ENCODE data around the gene UTP3.
A peak's percentile ranks its signal among the peaks of the same experiment; 100 is the strongest.

DNA sequence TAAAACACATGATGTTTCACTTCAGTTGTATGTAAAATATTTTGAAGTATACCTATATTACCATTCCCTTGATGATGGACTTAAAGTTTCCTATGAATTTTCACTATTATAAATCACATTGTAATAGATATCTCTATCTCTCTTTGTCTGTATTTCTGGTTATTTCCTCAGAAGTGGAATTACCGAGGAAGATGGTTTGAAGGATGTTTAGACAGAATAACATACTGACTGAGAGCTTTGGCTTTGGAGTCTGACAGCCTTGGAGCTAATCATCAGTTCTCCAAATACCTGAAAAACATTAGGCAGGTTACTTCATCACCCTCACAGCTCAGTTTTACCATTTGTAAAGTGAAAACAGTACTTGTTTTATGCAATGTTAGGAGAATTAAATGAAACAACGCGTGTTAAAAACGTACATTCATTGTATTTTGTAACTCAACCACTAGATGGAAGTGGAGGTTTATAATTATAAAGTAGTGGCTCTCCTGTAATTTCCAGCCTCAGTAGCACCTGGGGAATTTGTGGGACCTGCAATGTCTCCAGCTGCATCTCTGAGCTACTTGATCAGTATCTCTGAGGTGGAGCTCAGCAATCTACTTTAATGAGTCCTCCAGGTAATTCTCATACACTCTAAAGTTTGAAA lies 36.3 kb upstream of the UTP3 start:
- TF ChIP-seq, protein P1, sequence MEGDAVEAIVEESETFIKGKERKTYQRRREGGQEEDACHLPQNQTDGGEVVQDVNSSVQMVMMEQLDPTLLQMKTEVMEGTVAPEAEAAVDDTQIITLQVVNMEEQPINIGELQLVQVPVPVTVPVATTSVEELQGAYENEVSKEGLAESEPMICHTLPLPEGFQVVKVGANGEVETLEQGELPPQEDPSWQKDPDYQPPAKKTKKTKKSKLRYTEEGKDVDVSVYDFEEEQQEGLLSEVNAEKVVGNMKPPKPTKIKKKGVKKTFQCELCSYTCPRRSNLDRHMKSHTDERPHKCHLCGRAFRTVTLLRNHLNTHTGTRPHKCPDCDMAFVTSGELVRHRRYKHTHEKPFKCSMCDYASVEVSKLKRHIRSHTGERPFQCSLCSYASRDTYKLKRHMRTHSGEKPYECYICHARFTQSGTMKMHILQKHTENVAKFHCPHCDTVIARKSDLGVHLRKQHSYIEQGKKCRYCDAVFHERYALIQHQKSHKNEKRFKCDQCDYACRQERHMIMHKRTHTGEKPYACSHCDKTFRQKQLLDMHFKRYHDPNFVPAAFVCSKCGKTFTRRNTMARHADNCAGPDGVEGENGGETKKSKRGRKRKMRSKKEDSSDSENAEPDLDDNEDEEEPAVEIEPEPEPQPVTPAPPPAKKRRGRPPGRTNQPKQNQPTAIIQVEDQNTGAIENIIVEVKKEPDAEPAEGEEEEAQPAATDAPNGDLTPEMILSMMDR (IDR thresholded peaks at IDR 0.05): peak in 5 of 6 experiments; percentile 32 to 78 (median 58)
- no peak for TF ChIP-seq POLR2A (IDR thresholded peaks at IDR 0.05)

All from thyroid gland (tissue), 4 donors.